SK-N-MC (cell line): ENCODE measurements around the gene IDE.

Experiments
- EZH2 ChIP-seq: fragments of 200-600 bp; sonication (generic); IDR thresholded peaks from one replicate; pipeline ENCODE4 v1.6.1; 2017; ENCODE audit warnings: antibody characterized with exemption
- POLR2AphosphoS5 ChIP-seq: IDR thresholded peaks from 2 replicates; pipeline ENCODE4 v1.6.1; 2012; ENCODE audit warnings: mild to moderate bottlenecking, low read depth, low read length, borderline replicate concordance

GRCh38 chr10:92436611-92437010 is 137.3 kb downstream of the IDE start:
- TF ChIP-seq EZH2 = no peak
- TF ChIP-seq POLR2AphosphoS5 = no peak
